ENCODE results near the gene LAPTM4A.

Gene LAPTM4A

GRCh38 chr2:20027260-20027677 lies 24.2 kb downstream of the LAPTM4A start:
- Histone ChIP-seq H3K27ac (ENCODE audit: low read length) (no peak overlapping the region), H3K4me2 (ENCODE audit: low read length) (no peak overlapping the region), H4K20me1 (ENCODE audit: insufficient read depth, low read length) (no peaks in the 10 kb centered on the region; the same call in 1 of the 2 replicates), H3K9me3 (ENCODE audit: insufficient read depth, low read length) (no peaks in the 10 kb centered on the region), H2AFZ (ENCODE audit: low read depth, low read length) (no peak overlapping the region), H3K36me3 (replicated peaks; ENCODE audit: low read depth, low read length) (peaks cover 20% of the 10 kb centered on the region), H3K9ac (ENCODE audit: low read length) (no peak overlapping the region), H3K27me3 (ENCODE audit: low read depth, low read length) (no peaks in the 10 kb centered on the region), H3K79me2 (ENCODE audit: low read length) (no peaks in the 10 kb centered on the region), H3K4me3 (ENCODE audit: low read length) (no peak overlapping the region), H3K4me1 (ENCODE audit: low read length) (no peaks in the 10 kb centered on the region)
- TF ChIP-seq EZH2phosphoT487 (IDR thresholded peaks at IDR 0.05; ENCODE audit: low read depth) (no peak), CTCF (IDR thresholded peaks at IDR 0.05; ENCODE audit: low read depth, low read length) (no peak)

GRCh38 chr2:20025065-20025786 lies 26.2 kb downstream of the LAPTM4A start:
- TF ChIP-seq EZH2phosphoT487 (IDR thresholded peaks at IDR 0.05; ENCODE audit: low read depth) (no peak), CTCF (IDR thresholded peaks at IDR 0.05; ENCODE audit: low read depth, low read length) (no peak)
- H3K27me3 ChIP-seq (ENCODE audit: low read depth, low read length), result no peaks in the 10 kb centered on the region
- peaks cover 18% of the 10 kb centered on the region for H3K36me3 ChIP-seq (replicated peaks; ENCODE audit: low read depth, low read length)
- H2AFZ ChIP-seq (ENCODE audit: low read depth, low read length), result no peak overlapping the region
- no peak overlapping the region for H3K4me3 ChIP-seq (ENCODE audit: low read length)
- H3K9me3 ChIP-seq (ENCODE audit: insufficient read depth, low read length), result no peaks in the 10 kb centered on the region
- no peak overlapping the region for H3K9ac ChIP-seq (ENCODE audit: low read length)
- H3K4me2 ChIP-seq (ENCODE audit: low read length), result no peak overlapping the region
- no peak overlapping the region for H3K27ac ChIP-seq (ENCODE audit: low read length)
- H3K79me2 ChIP-seq (ENCODE audit: low read length), result no peaks in the 10 kb centered on the region
- H4K20me1 ChIP-seq (ENCODE audit: insufficient read depth, low read length), result no peaks in the 10 kb centered on the region; the same call in 1 of the 2 replicates
- no peaks in the 10 kb centered on the region for H3K4me1 ChIP-seq (ENCODE audit: low read length)

GRCh38 chr2:20023688-20024087 lies 27.7 kb downstream of the LAPTM4A start:
- H3K9ac ChIP-seq (ENCODE audit: low read length), result no peak overlapping the region
- H3K4me1 ChIP-seq (ENCODE audit: low read length), result no peaks in the 10 kb centered on the region
- H3K79me2 ChIP-seq (ENCODE audit: low read length), result no peaks in the 10 kb centered on the region
- peaks cover 11% of the 10 kb centered on the region for H3K36me3 ChIP-seq (replicated peaks; ENCODE audit: low read depth, low read length)
- no peaks in the 10 kb centered on the region for H4K20me1 ChIP-seq (ENCODE audit: insufficient read depth, low read length)
- H2AFZ ChIP-seq (ENCODE audit: low read depth, low read length), result no peak overlapping the region
- H3K9me3 ChIP-seq (ENCODE audit: insufficient read depth, low read length), result no peaks in the 10 kb centered on the region
- H3K4me3 ChIP-seq (ENCODE audit: low read length), result no peak overlapping the region
- TF ChIP-seq CTCF (IDR thresholded peaks at IDR 0.05; ENCODE audit: low read depth, low read length), result no peak
- TF ChIP-seq EZH2phosphoT487 (IDR thresholded peaks at IDR 0.05; ENCODE audit: low read depth), result no peak
- no peaks in the 10 kb centered on the region for H3K27me3 ChIP-seq (ENCODE audit: low read depth, low read length)
- H3K4me2 ChIP-seq (ENCODE audit: low read length), result no peak overlapping the region
- H3K27ac ChIP-seq (ENCODE audit: low read length), result no peak overlapping the region

GRCh38 chr2:20021405-20022009 lies 29.9 kb downstream of the LAPTM4A start:
- Histone ChIP-seq H3K27ac (ENCODE audit: low read length) (no peak overlapping the region), H3K4me3 (ENCODE audit: low read length) (no peak overlapping the region), H3K79me2 (ENCODE audit: low read length) (no peaks in the 10 kb centered on the region), H3K9me3 (ENCODE audit: insufficient read depth, low read length) (no peaks in the 10 kb centered on the region), H4K20me1 (ENCODE audit: insufficient read depth, low read length) (no peaks in the 10 kb centered on the region), H3K36me3 (replicated peaks; ENCODE audit: low read depth, low read length) (no peaks in the 10 kb centered on the region), H3K4me2 (ENCODE audit: low read length) (no peak overlapping the region), H3K4me1 (ENCODE audit: low read length) (no peaks in the 10 kb centered on the region), H3K27me3 (ENCODE audit: low read depth, low read length) (no peaks in the 10 kb centered on the region), H3K9ac (ENCODE audit: low read length) (no peak overlapping the region), H2AFZ (ENCODE audit: low read depth, low read length) (no peak overlapping the region)
- TF ChIP-seq CTCF (IDR thresholded peaks at IDR 0.05; ENCODE audit: low read depth, low read length), result no peak
- TF ChIP-seq EZH2phosphoT487 (IDR thresholded peaks at IDR 0.05; ENCODE audit: low read depth), result no peak

Data from OCI-LY3 (cell line).